ENCODE data around the gene HSD17B11. TPM values are rescaled to one million over a fixed set of nuclear protein-coding genes. Genes with fewer than 3 reads are reported as not detected.
"Not testable (repeated sequence)": the region's sequence is repeated elsewhere in the genome, so short reads cannot be mapped to it uniquely, and the experiment has no call there.

The HSD17B11 gene
- polyA plus RNA-seq, 3 donors = 86.9 to 330 (median 272) TPM

DNA sequence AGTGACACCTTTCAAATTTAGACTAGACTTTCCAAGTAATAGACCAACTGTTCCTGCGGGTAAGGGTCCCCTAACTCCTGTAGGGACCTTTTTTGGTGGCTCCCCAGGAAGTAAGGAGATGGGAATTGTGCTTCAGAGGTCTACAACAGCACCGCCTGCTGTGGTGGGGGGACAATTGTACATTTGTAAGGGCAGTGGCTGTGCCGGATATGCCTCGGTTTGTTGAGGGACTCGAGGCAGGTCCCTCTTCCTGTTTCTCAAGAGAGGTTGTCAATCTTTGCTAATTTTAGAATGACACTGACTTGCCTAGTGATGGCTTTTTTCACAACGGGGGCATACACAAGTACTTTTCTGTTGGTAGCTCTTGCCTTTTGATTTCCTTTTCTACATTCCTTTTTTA lies 15.5 kb upstream of the HSD17B11 start:
- peak overlapping the region in 1 of 2 donors; percentile 40 for H3K27ac ChIP-seq (ENCODE audit: low read depth in 1 of 2, low read length in 2 of 2)
- H3K9ac ChIP-seq (ENCODE audit: insufficient read depth, low read length, poor library complexity, severe bottlenecking) = no peak overlapping the region
- peaks cover 22% of the 10 kb centered on the region for H3K4me1 Mint-ChIP-seq
- H3K27ac Mint-ChIP-seq = peak overlapping the region in 6 of 7 donors; percentile 16 to 74 (median 42)
- DNase-seq = peak in 2 of 3 donors; percentile 11 to 24
- H3K9me3 ChIP-seq (replicated peaks in 1 of 2; ENCODE audit: control insufficient read depth in 1 of 2, insufficient read depth in 1 of 2, low read length in 2 of 2) = peaks cover 0 to 5% of the 10 kb centered on the region in 2 donors
- WGBS (ENCODE audit: insufficient coverage) = 0% methylated on average over 3 of the region's 6 CpGs
- peaks cover 0 to 7% (median 3%) of the 10 kb centered on the region in 7 donors for H3K9me3 Mint-ChIP-seq
- TF ChIP-seq CTCF (IDR thresholded peaks at IDR 0.05) = no peak
- peak overlapping the region in 2 of 3 experiments; percentile 25 to 56 for H3K4me3 ChIP-seq (replicated peaks in 1 of 3; ENCODE audit: low read depth in 2 of 3, low read length in 3 of 3)
- peak overlapping the region; percentile 61 for H3K4me2 ChIP-seq (replicated peaks; ENCODE audit: extremely low read depth, low read length, poor library complexity, severe bottlenecking)
- H3K4me1 ChIP-seq (ENCODE audit: control insufficient read depth in 1 of 2, insufficient read depth in 2 of 2, low read length in 2 of 2) = peaks cover 21 to 22% of the 10 kb centered on the region in 2 donors
- H3K36me3 Mint-ChIP-seq = no peaks in the 10 kb centered on the region
- H2AFZ ChIP-seq (ENCODE audit: insufficient read depth, low read depth, low read length, poor library complexity, severe bottlenecking) = peak overlapping the region; percentile 80
- H3K4me3 Mint-ChIP-seq = peak overlapping the region; percentile 64 to 85
- intact Hi-C loops (cut with micrococcal nuclease) = no loop called here
- H3K27me3 Mint-ChIP-seq (ENCODE audit: low read depth in 3 of 3) = peaks cover 0 to 1% (median 0%) of the 10 kb centered on the region in 3 donors
- H4K20me1 ChIP-seq (ENCODE audit: insufficient read depth, low read length) = no peaks in the 10 kb centered on the region
- H3K79me2 ChIP-seq (ENCODE audit: insufficient read depth, low read length) = no peaks in the 10 kb centered on the region
- no peaks in the 10 kb centered on the region for H3K36me3 ChIP-seq (replicated peaks in 1 of 2; ENCODE audit: control insufficient read depth in 1 of 2, insufficient read depth in 2 of 2, low read length in 2 of 2)
- H3K27me3 ChIP-seq (ENCODE audit: control insufficient read depth in 2 of 2, insufficient read depth in 2 of 2, low read length in 2 of 2) = no peaks in the 10 kb centered on the region

DNA sequence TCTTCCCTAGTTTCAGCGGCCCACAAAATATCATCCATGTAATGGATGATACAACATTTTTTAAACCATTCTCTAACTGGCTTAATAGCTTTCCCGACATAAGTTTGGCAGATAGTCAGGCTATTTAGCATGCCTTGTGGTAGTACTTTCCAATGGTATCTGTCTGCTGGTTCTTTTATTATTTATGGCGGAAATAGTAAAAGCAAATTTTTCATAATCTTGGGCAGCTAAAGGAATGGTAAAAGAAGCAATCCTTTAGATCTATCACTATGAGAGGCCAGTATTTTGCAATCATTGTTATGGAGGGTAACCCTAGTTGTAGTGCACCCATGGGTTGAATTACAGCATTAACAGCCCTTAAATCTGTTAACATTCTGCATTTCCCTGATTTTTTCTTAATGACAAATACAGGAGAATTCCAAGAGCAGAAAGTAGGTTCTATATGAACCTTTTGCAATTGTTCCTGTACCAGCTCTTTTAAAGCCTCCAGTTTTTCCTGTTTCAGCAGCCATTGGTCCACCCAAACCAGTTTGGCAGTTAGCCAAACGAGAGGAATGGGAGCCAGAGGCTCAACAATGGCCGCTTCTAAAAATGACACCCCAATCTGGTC lies 14.3 kb upstream of the HSD17B11 start:
- H3K9me3 Mint-ChIP-seq = peaks cover 0 to 8% (median 4%) of the 10 kb centered on the region in 7 donors
- TF ChIP-seq CTCF (IDR thresholded peaks at IDR 0.05) = no peak
- no peak for DNase-seq
- Histone ChIP-seq H3K79me2 (ENCODE audit: insufficient read depth, low read length) (no peaks in the 10 kb centered on the region), H3K9ac (ENCODE audit: insufficient read depth, low read length, poor library complexity, severe bottlenecking) (no peak overlapping the region), H3K36me3 (replicated peaks in 1 of 2; ENCODE audit: control insufficient read depth in 1 of 2, insufficient read depth in 2 of 2, low read length in 2 of 2) (no peaks in the 10 kb centered on the region), H4K20me1 (ENCODE audit: insufficient read depth, low read length) (no peaks in the 10 kb centered on the region), H2AFZ (ENCODE audit: insufficient read depth, low read depth, low read length, poor library complexity, severe bottlenecking) (no peak overlapping the region), H3K4me3 (replicated peaks in 1 of 3; ENCODE audit: low read depth in 2 of 3, low read length in 3 of 3) (no peak overlapping the region), H3K4me2 (replicated peaks; ENCODE audit: extremely low read depth, low read length, poor library complexity, severe bottlenecking) (no peak overlapping the region), H3K9me3 (replicated peaks in 1 of 2; ENCODE audit: control insufficient read depth in 1 of 2, insufficient read depth in 1 of 2, low read length in 2 of 2) (peaks cover 0 to 9% of the 10 kb centered on the region in 2 donors), H3K27ac (ENCODE audit: low read depth in 1 of 2, low read length in 2 of 2) (no peak overlapping the region), H3K27me3 (ENCODE audit: control insufficient read depth in 2 of 2, insufficient read depth in 2 of 2, low read length in 2 of 2) (no peaks in the 10 kb centered on the region), H3K4me1 (ENCODE audit: control insufficient read depth in 1 of 2, insufficient read depth in 2 of 2, low read length in 2 of 2) (peaks cover 21 to 22% of the 10 kb centered on the region in 2 donors)
- peaks cover 0 to 1% (median 0%) of the 10 kb centered on the region in 3 donors for H3K27me3 Mint-ChIP-seq (ENCODE audit: low read depth in 3 of 3)
- H3K27ac Mint-ChIP-seq = no peak overlapping the region
- intact Hi-C loops (cut with micrococcal nuclease) = no loop called here
- peaks cover 22% of the 10 kb centered on the region for H3K4me1 Mint-ChIP-seq
- WGBS (ENCODE audit: insufficient coverage) = 100% methylated on average over 1 of the region's 5 CpGs
- no peak overlapping the region for H3K4me3 Mint-ChIP-seq
- no peaks in the 10 kb centered on the region for H3K36me3 Mint-ChIP-seq

- Mint-ChIP-seq H3K4me1 (peaks cover 22% of the 10 kb centered on the region), H3K9me3 (peaks cover 0 to 15% (median 11%) of the 10 kb centered on the region in 7 donors)
- H3K36me3 ChIP-seq (replicated peaks in 1 of 2; ENCODE audit: control insufficient read depth in 1 of 2, insufficient read depth in 2 of 2, low read length in 2 of 2); intact Hi-C loops (cut with micrococcal nuclease); H3K9ac ChIP-seq (ENCODE audit: insufficient read depth, low read length, poor library complexity, severe bottlenecking); H4K20me1 ChIP-seq (ENCODE audit: insufficient read depth, low read length); H3K79me2 ChIP-seq (ENCODE audit: insufficient read depth, low read length); H2AFZ ChIP-seq (ENCODE audit: insufficient read depth, low read depth, low read length, poor library complexity, severe bottlenecking); DNase-seq; H3K27ac Mint-ChIP-seq; H3K4me3 Mint-ChIP-seq; H3K4me2 ChIP-seq (replicated peaks; ENCODE audit: extremely low read depth, low read length, poor library complexity, severe bottlenecking); H3K27me3 ChIP-seq (ENCODE audit: control insufficient read depth in 2 of 2, insufficient read depth in 2 of 2, low read length in 2 of 2); H3K36me3 Mint-ChIP-seq; H3K4me3 ChIP-seq (replicated peaks in 1 of 3; ENCODE audit: low read depth in 2 of 3, low read length in 3 of 3); H3K27me3 Mint-ChIP-seq (ENCODE audit: low read depth in 3 of 3); H3K27ac ChIP-seq (ENCODE audit: low read depth in 1 of 2, low read length in 2 of 2): not testable (repeated sequence)
- peaks cover 0 to 18% of the 10 kb centered on the region in 2 donors for H3K9me3 ChIP-seq (replicated peaks in 1 of 2; ENCODE audit: control insufficient read depth in 1 of 2, insufficient read depth in 1 of 2, low read length in 2 of 2)
- peaks cover 21 to 22% of the 10 kb centered on the region in 2 donors for H3K4me1 ChIP-seq (ENCODE audit: control insufficient read depth in 1 of 2, insufficient read depth in 2 of 2, low read length in 2 of 2)
- WGBS (ENCODE audit: insufficient coverage) = no CpG with 5 or more reads among the region's 1 CpG
Measured at GRCh38 chr4:87403732-87404131, 12.7 kb upstream of the HSD17B11 start.

Data from CD14-positive monocyte (primary cell).